Measurements from ENCODE around the gene FBXW7.

Gene FBXW7

DNA sequence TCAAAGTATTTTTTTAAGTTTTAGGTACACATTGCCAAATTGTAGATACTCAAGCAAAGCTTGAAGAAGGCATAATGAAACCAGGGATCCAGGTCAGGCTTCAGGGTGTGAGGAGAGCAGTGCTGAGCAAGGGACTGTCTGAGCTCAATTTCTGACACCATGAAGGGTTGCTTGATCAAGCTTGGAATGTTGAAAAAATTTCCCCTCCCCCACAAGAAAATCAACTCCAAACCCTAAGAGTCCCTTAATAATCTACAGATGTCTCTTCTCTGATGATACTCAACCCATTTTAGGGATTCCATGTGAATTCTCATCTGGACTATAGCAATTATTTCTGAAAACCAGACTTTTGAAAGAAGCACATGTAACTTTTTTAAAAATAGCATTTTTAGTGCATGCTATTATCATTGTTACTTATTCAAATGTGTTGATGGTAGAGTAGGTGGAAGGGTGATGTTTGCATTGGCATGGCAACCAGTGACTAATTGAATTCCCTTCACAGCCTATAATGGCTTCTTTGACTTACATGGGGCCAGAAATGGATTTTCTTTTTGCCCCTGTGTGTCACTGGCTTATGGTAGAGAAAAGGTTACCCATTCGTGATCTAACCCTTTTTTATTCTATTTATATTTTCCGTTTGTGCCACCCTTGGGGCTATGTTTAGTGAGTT, 252.0 kb downstream of the FBXW7 start:
- no peak for DNase-seq (ENCODE audit: low read depth in 2 of 2)

DNA sequence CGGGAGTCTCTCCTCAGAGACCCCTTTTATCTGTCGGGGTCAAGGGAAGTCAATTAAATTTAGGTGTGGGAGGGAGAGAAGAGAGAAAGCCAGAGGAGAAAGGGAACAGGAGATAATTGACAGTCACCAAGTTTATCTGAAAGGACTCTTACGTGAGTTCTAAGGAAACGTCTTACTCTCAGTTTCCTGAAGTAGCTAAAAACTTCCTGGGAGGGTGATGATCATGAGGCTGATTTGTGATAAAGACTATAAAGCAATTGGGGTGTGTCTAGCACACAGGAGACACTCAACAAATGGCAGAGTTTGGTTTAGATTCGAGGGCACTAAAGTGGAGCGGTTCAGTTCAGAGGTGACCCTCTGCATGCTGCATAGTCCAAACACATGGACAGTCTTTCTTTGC, 254.1 kb downstream of the FBXW7 start:
- DNase-seq (ENCODE audit: low read depth in 2 of 2): no peak

DNA sequence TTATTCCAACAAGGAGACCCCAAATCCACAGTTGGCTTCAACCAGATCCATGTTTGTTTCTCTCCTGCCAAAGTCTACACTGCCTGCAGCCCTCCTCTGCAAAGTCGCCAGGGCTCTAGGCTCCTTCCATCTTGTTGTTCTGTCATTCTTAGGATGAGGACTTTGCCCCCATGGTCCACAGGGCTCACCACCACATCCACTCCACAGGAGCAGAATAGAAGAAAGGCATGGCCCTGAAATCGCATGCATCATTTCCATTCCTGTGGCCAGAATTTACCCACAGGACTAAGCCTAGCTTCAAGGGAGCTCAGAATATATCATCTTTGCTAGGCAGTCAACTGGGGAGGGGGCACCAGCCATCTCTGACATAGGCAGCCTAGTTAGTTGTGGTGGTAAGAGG, 254.7 kb downstream of the FBXW7 start:
- DNase-seq (ENCODE audit: low read depth in 2 of 2): no peak

DNA sequence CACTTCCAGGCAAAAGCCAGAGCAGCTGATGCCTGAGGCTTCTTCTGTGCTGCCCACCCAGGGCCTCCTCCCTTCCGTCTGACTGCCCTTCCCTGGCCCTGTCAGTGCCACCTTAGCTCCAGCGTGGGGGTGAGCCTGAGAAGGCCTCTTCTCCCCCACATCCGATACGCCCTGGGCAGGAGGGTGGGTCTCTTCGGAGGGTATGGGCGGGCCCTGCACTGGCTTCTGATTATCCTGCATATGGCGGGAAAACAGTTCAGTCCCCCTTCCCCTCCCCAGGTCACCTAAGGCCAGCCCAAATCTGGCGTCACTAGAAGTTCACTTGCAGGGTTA, 256.7 kb downstream of the FBXW7 start:
- no peak for DNase-seq (ENCODE audit: low read depth in 2 of 2)

DNA sequence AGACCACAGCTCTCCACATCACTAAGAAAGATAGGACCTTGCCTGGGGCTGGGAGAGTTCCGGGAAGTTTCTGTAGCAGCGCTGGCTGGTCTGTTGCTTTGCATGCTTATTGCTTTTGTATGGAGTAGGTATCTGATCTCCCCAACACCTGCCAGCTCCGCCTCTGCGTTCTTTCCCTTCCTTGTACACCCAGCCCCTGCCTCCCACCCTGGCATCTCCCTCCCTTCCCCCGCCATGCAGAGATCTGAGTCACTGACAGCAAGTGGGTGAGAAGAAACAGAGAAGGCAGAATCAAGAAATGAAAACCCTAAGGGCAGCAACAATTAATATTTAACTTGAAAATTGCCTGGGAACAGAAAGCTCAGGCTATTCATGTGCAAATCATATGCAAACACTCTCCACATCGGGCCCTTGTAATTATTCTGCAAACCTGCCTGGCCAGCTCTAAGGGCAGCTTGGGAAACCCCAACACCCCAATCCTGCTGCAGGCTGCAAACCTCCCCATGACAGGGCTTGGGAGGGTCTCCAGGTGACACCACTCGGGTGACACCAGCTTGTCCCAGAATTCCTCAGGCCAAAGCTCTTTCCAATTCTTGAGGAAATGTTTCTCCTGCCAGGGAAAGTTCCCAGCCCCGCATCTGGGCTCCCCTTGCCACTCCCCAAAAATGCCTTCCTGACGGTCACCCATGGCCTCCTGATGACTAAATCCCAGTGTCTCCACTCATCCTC, 257.2 kb downstream of the FBXW7 start:
- DNase-seq (ENCODE audit: low read depth in 2 of 2): no peak

DNA sequence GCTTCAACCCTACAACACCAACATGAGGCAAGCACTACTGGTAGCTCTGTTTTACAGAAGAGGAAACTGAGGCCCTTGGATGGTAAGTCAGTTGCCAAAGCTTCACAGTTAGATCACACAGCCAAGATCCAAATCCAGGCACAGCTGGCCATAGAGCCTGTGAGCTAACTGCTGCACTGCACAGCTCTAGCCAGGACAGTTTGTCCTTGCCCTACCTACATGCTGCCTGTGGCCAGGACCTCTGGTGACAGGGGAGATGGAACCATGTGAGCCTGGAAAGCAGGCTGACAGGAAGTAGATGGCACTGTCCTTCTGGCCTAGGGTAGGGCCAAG, 257.8 kb downstream of the FBXW7 start:
- DNase-seq (ENCODE audit: low read depth in 2 of 2): no peak

DNA sequence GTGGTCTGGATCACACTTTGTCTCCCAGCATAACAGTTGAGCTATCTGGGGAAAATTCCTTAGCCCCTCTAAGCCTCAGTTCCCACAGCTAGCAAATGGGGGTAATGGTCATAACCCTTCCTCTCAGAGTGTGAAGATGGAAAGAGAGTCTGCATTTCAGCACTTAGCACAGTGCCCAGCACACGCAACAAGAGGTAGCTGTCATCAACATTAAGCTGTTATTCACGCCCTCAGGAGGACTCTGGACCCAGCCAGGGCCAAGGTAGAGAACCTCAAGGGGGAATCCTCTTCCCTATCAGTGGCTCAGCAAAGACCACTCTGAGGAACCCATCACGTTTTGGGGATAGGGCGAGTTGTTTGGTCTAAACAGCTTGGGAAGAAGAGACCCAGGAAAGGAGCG, 258.6 kb downstream of the FBXW7 start:
- DNase-seq (ENCODE audit: low read depth in 2 of 2): no peak

DNA sequence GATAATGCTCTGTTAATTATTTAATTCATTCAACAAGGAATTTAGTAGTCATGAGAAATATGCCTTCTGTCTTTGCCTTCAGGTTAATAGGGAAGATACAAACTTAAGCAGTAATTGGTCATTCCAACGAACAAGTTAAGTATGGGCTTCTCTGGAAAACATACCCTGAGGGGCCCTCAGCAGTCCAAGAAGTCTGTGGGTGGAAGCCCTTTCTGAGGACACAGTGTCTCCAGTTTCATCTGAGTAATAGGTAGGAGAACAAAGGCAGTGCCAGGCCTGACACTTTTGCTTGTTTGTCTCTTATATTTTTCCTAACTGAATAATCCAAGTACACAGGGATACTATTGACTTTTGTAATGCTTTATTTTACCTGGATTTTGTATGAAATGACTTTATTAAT, 262.5 kb downstream of the FBXW7 start:
- DNase-seq (ENCODE audit: low read depth in 2 of 2): no peak
